Upper lobe of left lung (tissue), 6 donors: ENCODE results near the gene PAK4. TPM values are rescaled to one million over a fixed set of nuclear protein-coding genes. Genes with fewer than 3 reads are reported as not detected.

ENCODE experiments used
- ATAC-seq, 2 donors: fragments of 200-7000 bp; cut with Tn5 transposase; one replicate each; pipeline ENCODE4 v1.9.1; 2022; ENCODE audit warnings: mild to moderate bottlenecking in 2 of 2, moderate library complexity in 2 of 2; ENCODE audit not compliant: low FRiP score in 2 of 2
- DNase-seq, 2 donors: peaks; one replicate each; pipeline ENCODE4 v3.0.0-alpha.2; 2019 to 2020
- H3K27ac ChIP-seq, 4 donors: fragments of 200-600 bp; sonication (generic); one replicate each; pipeline ENCODE4 v1.5.1; 2016 to 2019
- H3K27me3 ChIP-seq, 4 donors: fragments of 200-600 bp; sonication (generic); one replicate each; pipeline ENCODE4 v1.5.1; 2017 to 2019
- H3K36me3 ChIP-seq, 4 donors: fragments of 200-600 bp; sonication (generic); one replicate each; pipeline ENCODE4 v1.5.1; 2016 to 2019
- H3K4me1 ChIP-seq, 4 donors: fragments of 200-600 bp; sonication (generic); one replicate each; pipeline ENCODE4 v1.5.1; 2018 to 2019
- H3K4me3 ChIP-seq, 4 donors: fragments of 200-600 bp; sonication (generic); one replicate each; pipeline ENCODE4 v1.5.1; 2017 to 2019; ENCODE audit warnings: mild to moderate bottlenecking in 2 of 4, moderate library complexity in 1 of 4
- H3K9me3 ChIP-seq, 4 donors: fragments of 200-600 bp; sonication (generic); one replicate each; pipeline ENCODE4 v1.5.1; 2018 to 2019
- EP300 ChIP-seq, 4 donors: sonication (generic); formaldehyde crosslinking; IDR thresholded peaks; one replicate each; pipeline ENCODE4 v1.5.1; 2017; ENCODE audit warnings: antibody characterized with exemption in 4 of 4, control low read depth in 2 of 4
- POLR2A ChIP-seq, 4 donors: fragments of 450-650 bp; IDR thresholded peaks; one replicate each; pipeline ENCODE4 v1.5.1; 2016 to 2017; ENCODE audit warnings: antibody characterized with exemption in 4 of 4, mild to moderate bottlenecking in 2 of 4
- POLR2AphosphoS5 ChIP-seq, 2 donors: sonication (generic); formaldehyde crosslinking; IDR thresholded peaks; one replicate each; pipeline ENCODE4 v1.5.1; 2017; ENCODE audit warnings: antibody characterized with exemption in 2 of 2
- WGBS, 2 donors: methylation state at CpG; one replicate each; pipeline ENCODE4 v1.1.5; 2017 to 2018; 5-methylcytosine and 5-hydroxymethylcytosine counted together
- total RNA-seq, 6 donors: library from RNA; depleted of rRNA in 4 of 6; stranded (reverse); fragments of >200 nt in 4 of 6; gene quantifications; one replicate each; pipeline versions ENCODE4 v1.1.0 to v1.2.1, GENCODE V29; 2016 to 2021
- TF ChIP-seq, protein P1 (sequence below), 6 experiments: fragments of 450-650 bp in 4 of 6; fragments of 200-600 bp in 2 of 6; sonication (generic) in 2 of 6; IDR thresholded peaks; one replicate each; pipeline ENCODE4 v1.5.1; 2016 to 2019; ENCODE audit warnings: antibody characterized with exemption in 6 of 6
- donor health status: DM: no; HTN: no; CAD: no; lungs with moderate emphysema.
- donor health status: DM: no; HTN: yes; CAD: no; lungs with severe emphysema.

The PAK4 gene
- total RNA-seq, 6 donors from 2014 or later = 23.4 to 88.2 (median 54.4) TPM

- Histone ChIP-seq H3K4me3 (no peak overlapping the region), H3K27me3 (no peaks in the 10 kb centered on the region), H3K27ac (peak overlapping the region in 1 of 4 donors; percentile 22), H3K9me3 (no peaks in the 10 kb centered on the region), H3K36me3 (peaks cover 11 to 52% (median 39%) of the 10 kb centered on the region in 4 donors), H3K4me1 (no peaks in the 10 kb centered on the region)
- ATAC-seq (peak in 1 of 2 donors; percentile 3), DNase-seq (no peak)
- TF ChIP-seq POLR2A (IDR thresholded peaks at IDR 0.05) (no peak), POLR2AphosphoS5 (IDR thresholded peaks at IDR 0.05) (no peak), EP300 (IDR thresholded peaks at IDR 0.05) (no peak)
- TF ChIP-seq, protein P1, sequence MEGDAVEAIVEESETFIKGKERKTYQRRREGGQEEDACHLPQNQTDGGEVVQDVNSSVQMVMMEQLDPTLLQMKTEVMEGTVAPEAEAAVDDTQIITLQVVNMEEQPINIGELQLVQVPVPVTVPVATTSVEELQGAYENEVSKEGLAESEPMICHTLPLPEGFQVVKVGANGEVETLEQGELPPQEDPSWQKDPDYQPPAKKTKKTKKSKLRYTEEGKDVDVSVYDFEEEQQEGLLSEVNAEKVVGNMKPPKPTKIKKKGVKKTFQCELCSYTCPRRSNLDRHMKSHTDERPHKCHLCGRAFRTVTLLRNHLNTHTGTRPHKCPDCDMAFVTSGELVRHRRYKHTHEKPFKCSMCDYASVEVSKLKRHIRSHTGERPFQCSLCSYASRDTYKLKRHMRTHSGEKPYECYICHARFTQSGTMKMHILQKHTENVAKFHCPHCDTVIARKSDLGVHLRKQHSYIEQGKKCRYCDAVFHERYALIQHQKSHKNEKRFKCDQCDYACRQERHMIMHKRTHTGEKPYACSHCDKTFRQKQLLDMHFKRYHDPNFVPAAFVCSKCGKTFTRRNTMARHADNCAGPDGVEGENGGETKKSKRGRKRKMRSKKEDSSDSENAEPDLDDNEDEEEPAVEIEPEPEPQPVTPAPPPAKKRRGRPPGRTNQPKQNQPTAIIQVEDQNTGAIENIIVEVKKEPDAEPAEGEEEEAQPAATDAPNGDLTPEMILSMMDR (IDR thresholded peaks at IDR 0.05) = no peak
- WGBS, 2 donors = 66 to 80% methylated on average over 20 to 21 of the region's 21 CpGs
These were observed 56.1 kb downstream of the PAK4 start for GRCh38 chr19:39181500-39182173.

DNA sequence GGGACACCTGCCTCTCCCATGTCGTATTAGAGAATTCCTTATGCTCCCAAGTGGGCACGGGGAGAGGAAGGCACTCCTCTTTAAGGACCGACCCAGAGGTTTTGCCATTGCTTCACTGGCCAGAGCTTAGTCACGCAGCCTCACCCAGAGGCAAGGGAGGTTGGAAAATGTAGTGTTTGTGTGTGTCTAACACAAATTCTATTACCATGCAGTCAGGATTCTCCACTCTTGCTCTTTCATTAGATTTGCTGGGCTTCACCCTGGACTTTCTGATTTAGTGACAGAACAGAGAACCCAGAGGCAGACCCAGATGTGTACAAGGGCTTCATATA, 56.6 kb downstream of the PAK4 start:
- H3K4me3 ChIP-seq = no peak overlapping the region
- no peaks in the 10 kb centered on the region for H3K9me3 ChIP-seq
- no peaks in the 10 kb centered on the region for H3K27me3 ChIP-seq
- H3K27ac ChIP-seq = no peak overlapping the region
- H3K4me1 ChIP-seq = peaks cover 0 to 4% (median 0%) of the 10 kb centered on the region in 4 donors
- ATAC-seq (peak; percentile 41 to 51), DNase-seq (no peak)
- TF ChIP-seq POLR2A (IDR thresholded peaks at IDR 0.05) (no peak), EP300 (IDR thresholded peaks at IDR 0.05) (no peak), POLR2AphosphoS5 (IDR thresholded peaks at IDR 0.05) (no peak)
- TF ChIP-seq, protein P1 (IDR thresholded peaks at IDR 0.05) = no peak
- WGBS, 2 donors = 56 to 79% methylated on average over 4 of the region's 4 CpGs
- peaks cover 11 to 47% (median 34%) of the 10 kb centered on the region in 4 donors for H3K36me3 ChIP-seq

GRCh38 chr19:39183104-39183503, 57.5 kb downstream of the PAK4 start:
- ATAC-seq = no peak
- no peak overlapping the region for H3K4me3 ChIP-seq
- DNase-seq = no peak
- 91 to 93% methylated on average over 8 of the region's 8 CpGs for WGBS, 2 donors
- peaks cover 7 to 37% (median 24%) of the 10 kb centered on the region in 4 donors for H3K36me3 ChIP-seq
- H3K27me3 ChIP-seq = no peaks in the 10 kb centered on the region
- H3K9me3 ChIP-seq = no peaks in the 10 kb centered on the region
- TF ChIP-seq, protein P1 (IDR thresholded peaks at IDR 0.05) = no peak
- TF ChIP-seq EP300 (IDR thresholded peaks at IDR 0.05) = no peak
- no peak for TF ChIP-seq POLR2A (IDR thresholded peaks at IDR 0.05)
- TF ChIP-seq POLR2AphosphoS5 (IDR thresholded peaks at IDR 0.05) = no peak
- peaks cover 0 to 9% (median 0%) of the 10 kb centered on the region in 4 donors for H3K4me1 ChIP-seq
- no peak overlapping the region for H3K27ac ChIP-seq

- Histone ChIP-seq H3K27me3 (no peaks in the 10 kb centered on the region), H3K27ac (no peak overlapping the region), H3K9me3 (no peaks in the 10 kb centered on the region), H3K36me3 (peaks cover 0 to 6% (median 0%) of the 10 kb centered on the region in 4 donors), H3K4me1 (peaks cover 0 to 9% (median 0%) of the 10 kb centered on the region in 4 donors), H3K4me3 (no peak overlapping the region)
- WGBS, 2 donors = 87 to 92% methylated on average over 8 of the region's 8 CpGs
- TF ChIP-seq EP300 (IDR thresholded peaks at IDR 0.05) (no peak), POLR2AphosphoS5 (IDR thresholded peaks at IDR 0.05) (no peak), POLR2A (IDR thresholded peaks at IDR 0.05) (no peak)
- TF ChIP-seq, protein P1 (IDR thresholded peaks at IDR 0.05) = no peak
- no peak for DNase-seq
- ATAC-seq = no peak
These were observed 60.8 kb downstream of the PAK4 start for GRCh38 chr19:39186391-39186790.

GRCh38 chr19:39187552-39187943, 62.0 kb downstream of the PAK4 start:
- TF ChIP-seq POLR2AphosphoS5 (IDR thresholded peaks at IDR 0.05) = no peak
- TF ChIP-seq, protein P1 (IDR thresholded peaks at IDR 0.05) = peak in 1 of 6 experiments; percentile 31
- no peak for DNase-seq
- no peak overlapping the region for H3K27ac ChIP-seq
- no peaks in the 10 kb centered on the region for H3K36me3 ChIP-seq
- no peaks in the 10 kb centered on the region for H3K9me3 ChIP-seq
- WGBS, 2 donors = 33 to 49% methylated on average over 3 to 6 of the region's 8 CpGs
- ATAC-seq = peak in 1 of 2 donors; percentile 36
- no peaks in the 10 kb centered on the region for H3K27me3 ChIP-seq
- H3K4me1 ChIP-seq = peaks cover 0 to 9% (median 0%) of the 10 kb centered on the region in 4 donors
- no peak overlapping the region for H3K4me3 ChIP-seq
